ENCODE data around the gene IMPDH2. TPM values are rescaled to one million over a fixed set of nuclear protein-coding genes. Genes with fewer than 3 reads are reported as not detected.
A peak's percentile ranks its signal among the peaks of the same experiment; 100 is the strongest.

Gene IMPDH2
- total RNA-seq, 1 donor from 2014 or later, result 256 TPM

DNA sequence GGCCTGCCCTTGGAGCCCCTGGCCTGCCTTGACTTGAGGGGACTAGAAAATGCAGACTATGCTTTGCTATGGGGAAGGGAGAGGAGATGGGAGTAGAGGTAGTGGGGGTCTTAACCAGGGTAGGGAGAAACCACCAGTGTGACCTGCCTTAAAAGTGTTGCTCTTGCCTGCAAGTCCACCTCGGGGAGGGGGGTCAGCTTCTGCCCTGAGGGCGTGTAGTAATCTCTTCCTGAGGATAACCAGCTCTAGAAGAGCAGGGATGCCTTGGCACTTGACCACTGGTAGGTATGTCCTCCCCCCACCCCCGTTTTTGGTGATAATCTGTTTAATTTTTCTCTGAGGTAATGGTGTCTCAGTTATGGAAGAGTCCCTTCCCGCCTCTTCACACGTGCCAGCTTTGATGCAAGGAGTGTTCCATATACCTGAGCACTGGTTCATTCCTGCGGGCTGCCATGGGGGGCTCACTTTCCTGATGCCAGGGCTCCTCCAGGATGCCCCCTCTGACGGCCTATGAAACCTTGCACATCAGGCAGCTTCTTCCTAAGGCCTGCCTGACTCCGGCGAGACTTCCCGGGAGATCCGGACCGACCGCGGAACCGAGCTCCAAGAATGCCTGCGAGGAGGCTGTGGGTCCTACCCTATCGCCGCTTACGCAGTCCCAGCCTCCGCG lies 39.9 kb downstream of the IMPDH2 start:
- Mint-ChIP-seq H3K4me1 (ENCODE audit: unreplicated experiment) (peaks cover 29% of the 10 kb centered on the region), H3K36me3 (peaks cover 3% of the 10 kb centered on the region), H3K9me3 (no peaks in the 10 kb centered on the region), H3K27me3 (no peaks in the 10 kb centered on the region), H3K27ac (peak overlapping the region; percentile 94), H3K4me3 (peak overlapping the region; percentile 95)
- no peak for TF ChIP-seq CTCF (conservative IDR thresholded peaks at IDR 0.05)
- no peak for DNase-seq (ENCODE audit: extremely low spot score, unreplicated experiment)

DNA sequence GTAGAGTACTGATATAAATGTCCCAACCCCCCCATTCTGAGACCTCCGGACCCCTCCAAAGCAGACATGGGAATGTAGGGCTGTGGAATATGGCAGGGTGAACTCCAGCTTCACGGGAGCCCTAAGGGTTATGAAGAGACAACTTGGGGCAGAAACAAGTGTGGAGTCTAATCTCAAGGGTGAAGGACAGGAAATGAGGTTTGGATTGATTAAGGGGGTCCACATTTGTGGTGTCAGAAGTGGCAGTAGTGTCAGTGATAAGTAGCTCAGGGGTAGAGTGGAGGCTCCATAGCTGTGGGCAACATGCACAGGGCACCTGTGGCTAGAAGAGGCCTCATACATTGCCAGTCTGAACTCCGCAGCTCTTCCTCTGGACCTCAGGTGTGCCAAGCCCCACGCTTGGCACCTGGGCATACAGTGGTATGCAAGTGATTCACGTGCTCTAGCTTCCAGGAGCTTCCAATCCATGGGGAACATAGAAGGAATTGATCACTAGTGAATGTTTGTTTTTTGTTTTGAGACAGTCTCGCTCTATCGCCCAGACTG lies 43.3 kb downstream of the IMPDH2 start:
- DNase-seq (ENCODE audit: extremely low spot score, unreplicated experiment), result no peak
- H3K4me3 Mint-ChIP-seq, result no peak overlapping the region
- TF ChIP-seq CTCF (conservative IDR thresholded peaks at IDR 0.05), result no peak
- H3K27me3 Mint-ChIP-seq, result no peaks in the 10 kb centered on the region
- no peaks in the 10 kb centered on the region for H3K9me3 Mint-ChIP-seq
- H3K27ac Mint-ChIP-seq, result no peak overlapping the region
- H3K4me1 Mint-ChIP-seq (ENCODE audit: unreplicated experiment), result peaks cover 17% of the 10 kb centered on the region
- H3K36me3 Mint-ChIP-seq, result peaks cover 6% of the 10 kb centered on the region

DNA sequence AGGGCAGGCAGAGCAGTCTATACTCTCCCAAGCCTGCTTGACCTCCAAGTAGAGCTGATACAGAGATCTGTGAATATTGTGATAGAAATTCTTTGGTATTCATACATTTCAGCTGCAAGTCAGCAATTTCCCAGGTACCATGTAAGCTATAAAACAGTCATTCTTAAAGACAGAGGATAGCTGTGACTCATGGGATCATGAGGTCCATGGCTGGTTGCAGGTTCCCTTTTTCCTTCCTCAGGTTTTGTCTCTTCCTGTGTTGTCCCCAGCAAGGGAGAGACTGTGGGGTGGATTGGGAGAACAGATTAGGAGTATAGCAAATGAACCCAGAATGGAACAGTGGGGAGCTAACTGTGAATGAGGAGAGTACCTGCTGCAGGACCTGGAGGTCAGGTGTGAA lies 44.5 kb downstream of the IMPDH2 start:
- H3K27me3 Mint-ChIP-seq, result no peaks in the 10 kb centered on the region
- peaks cover 13% of the 10 kb centered on the region for H3K4me1 Mint-ChIP-seq (ENCODE audit: unreplicated experiment)
- TF ChIP-seq CTCF (conservative IDR thresholded peaks at IDR 0.05), result no peak
- no peak overlapping the region for H3K27ac Mint-ChIP-seq
- no peaks in the 10 kb centered on the region for H3K9me3 Mint-ChIP-seq
- H3K36me3 Mint-ChIP-seq, result peaks cover 6% of the 10 kb centered on the region
- H3K4me3 Mint-ChIP-seq, result no peak overlapping the region
- DNase-seq (ENCODE audit: extremely low spot score, unreplicated experiment), result no peak

- H3K4me3 Mint-ChIP-seq, result no peak overlapping the region
- H3K4me1 Mint-ChIP-seq (ENCODE audit: unreplicated experiment), result peaks cover 5% of the 10 kb centered on the region
These were observed 46.1 kb downstream of the IMPDH2 start for GRCh38 chr3:48983096-48983495.

DNA sequence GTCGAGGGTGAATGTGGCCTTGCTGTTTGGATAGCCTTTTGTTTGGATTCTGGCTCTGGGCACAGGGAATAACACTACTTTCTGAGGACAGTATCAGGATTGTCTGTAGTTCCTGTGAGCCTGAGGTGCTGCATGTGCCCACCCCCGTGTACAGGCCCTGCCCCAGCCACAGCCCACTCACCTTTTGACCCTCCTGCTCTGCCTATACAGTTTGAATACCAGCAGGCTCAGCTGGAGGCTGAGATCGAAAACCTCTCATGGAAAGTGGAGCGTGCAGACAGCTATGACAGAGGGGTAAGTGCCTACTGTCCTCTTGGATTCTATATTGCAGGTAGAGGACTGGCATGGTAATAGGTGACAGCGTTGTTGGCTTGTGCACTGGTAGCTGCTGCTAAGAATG lies 46.5 kb downstream of the IMPDH2 start:
- peak overlapping the region; percentile 0 for H3K27ac Mint-ChIP-seq
- no peaks in the 10 kb centered on the region for H3K9me3 Mint-ChIP-seq
- no peaks in the 10 kb centered on the region for H3K27me3 Mint-ChIP-seq
- no peak overlapping the region for H3K4me3 Mint-ChIP-seq
- H3K36me3 Mint-ChIP-seq, result peaks cover 10% of the 10 kb centered on the region
- peaks cover under 1% of the 10 kb centered on the region for H3K4me1 Mint-ChIP-seq (ENCODE audit: unreplicated experiment)
- TF ChIP-seq CTCF (conservative IDR thresholded peaks at IDR 0.05), result no peak
- DNase-seq (ENCODE audit: extremely low spot score, unreplicated experiment), result no peak

More at GRCh38 chr3:48983096-48983495, 46.1 kb downstream of the IMPDH2 start:
- no peaks in the 10 kb centered on the region for H3K9me3 Mint-ChIP-seq
- H3K27ac Mint-ChIP-seq, result peak overlapping the region; percentile 0
- H3K27me3 Mint-ChIP-seq, result no peaks in the 10 kb centered on the region
- no peak for TF ChIP-seq CTCF (conservative IDR thresholded peaks at IDR 0.05)
- no peak for DNase-seq (ENCODE audit: extremely low spot score, unreplicated experiment)
- peaks cover 10% of the 10 kb centered on the region for H3K36me3 Mint-ChIP-seq
